HG02884 (cell line): ENCODE measurements around the gene AKAP17A.
"Not testable (repeated sequence)": the region's sequence is repeated elsewhere in the genome, so short reads cannot be mapped to it uniquely, and the experiment has no call there.

Source experiments
- ATAC-seq: cut with Tn5 transposase; IDR thresholded peaks from one replicate; pipeline ENCODE4 v1.9.1; 2021; ENCODE audit warnings: mild to moderate bottlenecking, moderate library complexity; ENCODE audit not compliant: unreplicated experiment

The AKAP17A gene

DNA sequence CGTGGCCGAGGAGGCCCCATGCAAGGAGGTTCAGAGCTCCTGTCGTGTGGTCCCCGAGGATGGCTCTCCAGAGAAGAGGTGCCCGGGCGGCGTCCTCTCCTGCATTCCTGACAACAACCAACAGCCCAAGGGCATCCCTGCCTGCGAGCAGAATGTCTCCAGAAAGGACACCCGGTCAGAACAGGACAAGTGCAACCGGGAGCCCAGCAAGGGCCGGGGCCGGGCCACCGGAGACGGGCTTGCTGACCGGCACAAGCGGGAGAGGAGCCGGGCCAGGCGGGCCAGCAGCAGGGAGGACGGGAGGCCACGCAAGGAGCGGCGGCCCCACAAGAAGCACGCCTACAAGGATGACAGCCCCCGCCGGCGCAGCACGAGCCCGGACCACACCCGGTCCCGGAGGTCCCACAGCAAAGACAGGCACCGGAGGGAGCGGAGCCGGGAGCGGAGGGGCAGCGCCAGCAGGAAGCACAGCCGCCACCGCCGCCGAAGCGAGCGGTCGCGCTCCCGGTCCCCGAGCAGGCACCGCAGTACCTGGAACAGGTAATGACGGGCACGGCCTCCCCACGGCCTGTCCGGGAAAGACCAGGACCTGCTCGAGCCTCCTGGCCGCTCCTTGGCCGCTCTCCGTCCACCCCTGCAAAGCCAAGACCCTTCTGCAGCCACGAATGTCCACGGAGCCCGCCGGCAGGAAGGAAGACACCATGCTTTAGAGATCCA lies 9.8 kb downstream of the AKAP17A start:
- ATAC-seq = no peak

DNA sequence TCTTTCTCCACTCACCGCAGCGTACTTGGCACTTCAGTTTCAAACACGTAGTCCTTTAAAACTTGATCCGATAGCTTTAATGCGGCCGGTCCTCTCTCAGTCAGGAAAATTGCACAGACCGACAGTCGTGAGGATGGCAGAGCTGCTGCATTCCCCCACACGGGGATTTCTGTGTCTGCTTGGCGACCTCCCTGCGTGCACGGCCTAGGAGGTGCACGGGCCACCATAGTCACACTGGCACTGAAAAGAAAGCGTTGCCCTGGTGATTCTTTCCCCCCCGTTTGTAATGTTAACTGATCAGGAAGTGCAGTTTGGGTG lies 10.3 kb downstream of the AKAP17A start:
- no peak for ATAC-seq

DNA sequence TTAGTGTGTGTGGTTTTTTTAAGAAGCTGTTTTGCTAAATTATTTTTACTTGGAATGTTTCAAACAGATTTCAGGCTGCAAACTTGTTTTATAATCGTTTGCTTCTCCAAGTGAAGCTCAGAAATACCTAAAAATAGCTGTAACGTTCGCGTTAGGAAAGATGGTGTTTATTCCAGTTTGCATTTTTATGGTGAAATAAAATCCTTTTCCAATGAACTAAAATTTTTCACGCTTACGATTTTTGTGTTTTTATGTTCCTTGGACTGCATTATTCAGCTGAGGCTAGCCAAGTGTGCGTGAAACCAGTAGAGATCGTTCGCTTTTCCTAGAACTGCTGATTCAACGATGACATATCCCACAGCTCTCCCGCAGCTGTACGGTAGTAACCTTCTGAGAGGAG lies 10.9 kb downstream of the AKAP17A start:
- no peak for ATAC-seq

DNA sequence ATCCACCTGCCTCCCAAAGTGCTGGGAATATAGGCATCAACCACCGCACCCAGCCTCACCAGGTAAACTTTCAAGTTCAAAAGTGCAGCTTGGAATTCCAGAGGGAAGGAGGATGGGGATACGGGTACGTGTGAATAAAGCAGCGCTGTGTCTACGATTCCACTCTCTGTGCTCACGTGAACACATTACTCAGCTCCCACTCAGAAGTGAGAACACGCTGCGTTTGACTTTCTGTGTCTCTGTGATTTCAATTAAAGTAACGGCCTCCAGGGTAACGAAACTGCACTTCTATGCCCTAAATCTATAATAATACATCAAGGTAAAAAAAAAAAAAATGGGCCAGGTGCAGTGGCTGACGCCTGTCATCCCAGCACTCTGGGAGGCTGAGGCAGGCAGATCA lies 15.1 kb downstream of the AKAP17A start:
- ATAC-seq = no peak

DNA sequence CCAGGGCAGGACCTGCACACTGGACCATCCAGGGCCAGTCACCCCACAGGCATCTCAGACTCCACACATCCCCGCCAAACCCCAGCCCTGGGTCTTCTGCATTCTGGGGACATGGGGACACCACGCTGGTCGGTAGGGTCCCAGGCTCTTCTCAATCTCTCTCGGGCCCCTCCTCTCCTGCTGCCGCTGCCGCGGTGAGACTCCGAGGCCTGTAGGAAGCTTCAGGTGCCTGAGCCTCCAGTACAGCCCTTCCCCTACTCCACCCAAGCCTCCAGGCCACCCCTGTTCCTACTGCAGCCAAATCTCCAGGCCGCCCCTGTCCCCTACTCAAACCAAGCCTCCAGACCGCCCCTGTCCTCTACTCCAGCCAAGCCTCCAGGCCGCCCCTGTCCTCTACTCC lies 17.9 kb downstream of the AKAP17A start:
- no peak for ATAC-seq

DNA sequence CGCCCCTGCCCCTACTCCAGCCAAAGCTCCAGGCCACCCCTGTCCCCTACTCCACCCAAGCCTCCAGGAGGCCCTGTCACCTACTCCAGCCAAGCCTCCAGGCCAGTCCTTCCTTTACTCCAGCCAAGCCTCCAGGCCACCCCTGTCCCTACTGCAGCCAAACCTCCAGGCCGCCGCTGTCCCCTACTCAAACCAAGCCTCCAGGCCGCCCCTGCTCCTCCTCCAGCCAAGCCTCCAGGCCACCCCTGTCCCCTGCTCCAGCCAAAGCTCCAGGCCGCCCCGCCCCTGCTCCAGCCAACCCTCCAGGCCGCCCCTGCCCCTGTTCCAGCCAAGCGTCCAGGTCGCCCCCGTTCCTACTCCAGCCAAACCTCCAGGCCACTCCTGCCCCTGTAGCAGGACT lies 18.4 kb downstream of the AKAP17A start:
- ATAC-seq = no peak

DNA sequence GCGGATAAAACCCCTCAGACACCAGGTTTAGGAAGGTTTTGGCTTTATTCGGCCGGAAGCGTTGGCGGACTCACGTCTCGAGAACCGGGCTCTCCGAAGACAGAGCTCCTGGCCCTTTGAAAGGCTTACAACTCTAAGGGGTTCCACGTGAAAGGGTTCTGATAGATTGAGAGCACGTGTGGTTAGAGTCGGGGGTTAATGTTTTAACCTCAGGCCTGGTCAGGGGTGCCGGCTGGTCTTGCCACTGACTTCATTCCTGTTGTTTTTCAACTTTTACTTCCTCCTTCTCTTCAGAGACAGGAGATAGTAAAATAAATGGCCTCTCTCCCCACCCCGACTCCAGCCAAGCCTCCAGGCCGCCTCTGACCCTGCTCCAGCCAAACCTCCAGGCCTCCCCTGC lies 18.8 kb downstream of the AKAP17A start:
- ATAC-seq = no peak

DNA sequence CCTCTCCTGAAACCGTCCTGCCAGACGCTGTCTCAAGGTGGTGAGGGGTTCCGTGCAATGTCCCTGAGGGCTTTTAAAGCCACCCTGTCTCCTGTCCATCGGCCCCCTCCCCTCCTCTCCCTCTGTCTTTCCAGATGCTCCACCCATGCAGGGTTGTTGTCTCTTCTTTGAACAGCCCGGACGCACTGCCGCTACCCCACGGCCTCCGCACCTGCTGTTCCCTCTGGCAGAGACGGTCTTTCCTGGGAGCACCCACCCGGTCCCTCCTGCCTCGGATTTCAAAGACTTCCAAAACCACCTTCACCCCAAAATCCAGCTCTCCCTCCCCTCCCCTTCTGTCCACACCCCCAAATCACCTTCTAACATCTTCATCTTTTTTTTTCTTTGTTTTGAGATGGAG lies 19.3 kb downstream of the AKAP17A start:
- no peak for ATAC-seq

DNA sequence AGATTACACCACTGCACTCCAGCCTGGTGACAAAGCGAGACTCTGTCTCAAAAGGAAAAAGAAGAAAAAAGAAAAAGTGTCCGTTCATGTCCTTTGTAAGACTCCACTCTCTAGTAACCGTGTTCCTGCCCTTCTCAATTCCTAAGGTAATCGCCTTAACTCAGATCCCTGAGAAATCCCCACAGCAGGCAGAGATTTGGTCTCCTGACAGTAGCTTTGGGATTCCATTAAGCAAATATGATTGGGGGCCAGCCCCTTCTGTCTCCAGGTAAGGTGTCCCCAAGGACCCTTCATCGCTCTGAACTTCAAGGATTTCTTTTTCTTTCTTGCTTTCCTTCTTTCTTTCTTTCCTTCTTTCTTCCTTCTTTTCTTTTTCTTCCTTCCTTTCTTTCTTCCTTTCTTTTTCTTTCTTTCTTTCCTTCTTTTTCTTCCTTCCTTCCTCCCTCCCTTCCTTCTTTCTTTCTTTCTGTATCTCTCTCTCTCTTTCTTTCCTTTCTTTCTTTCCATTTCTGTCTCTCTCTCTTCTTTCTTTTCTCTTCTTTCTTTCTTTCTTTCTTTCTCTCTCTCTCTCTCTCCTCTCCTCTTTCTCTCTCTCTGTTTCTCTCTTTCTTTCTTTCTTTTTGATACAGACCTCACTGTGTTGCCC lies 21.4 kb downstream of the AKAP17A start:
- ATAC-seq = no peak

DNA sequence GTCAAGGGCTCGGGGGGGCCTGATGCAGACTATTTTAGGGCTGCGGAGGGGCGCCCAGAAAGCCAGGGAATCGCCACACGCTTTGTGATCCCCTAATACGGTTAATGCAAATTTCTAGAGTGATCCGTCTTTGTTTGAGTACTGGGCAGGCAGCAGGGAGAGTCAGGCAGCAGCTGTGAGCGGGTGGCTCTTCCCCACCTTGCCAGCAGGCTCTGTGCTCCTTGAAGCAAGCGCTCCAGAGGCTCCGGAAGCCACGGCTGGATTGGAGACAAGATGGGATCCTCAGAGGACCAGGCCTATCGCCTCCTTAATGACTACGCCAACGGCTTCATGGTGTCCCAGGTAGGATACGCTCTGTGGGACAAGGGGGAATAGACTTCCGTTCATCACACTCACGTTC lies 23.5 kb downstream of the AKAP17A start, which contains the start of gene ASMT:
TSS of gene ASMT (plus strand) at position 133 of the 400 bp plus-strand sequence. CDS start at position 274, 141 bp downstream.
- no peak for ATAC-seq

DNA sequence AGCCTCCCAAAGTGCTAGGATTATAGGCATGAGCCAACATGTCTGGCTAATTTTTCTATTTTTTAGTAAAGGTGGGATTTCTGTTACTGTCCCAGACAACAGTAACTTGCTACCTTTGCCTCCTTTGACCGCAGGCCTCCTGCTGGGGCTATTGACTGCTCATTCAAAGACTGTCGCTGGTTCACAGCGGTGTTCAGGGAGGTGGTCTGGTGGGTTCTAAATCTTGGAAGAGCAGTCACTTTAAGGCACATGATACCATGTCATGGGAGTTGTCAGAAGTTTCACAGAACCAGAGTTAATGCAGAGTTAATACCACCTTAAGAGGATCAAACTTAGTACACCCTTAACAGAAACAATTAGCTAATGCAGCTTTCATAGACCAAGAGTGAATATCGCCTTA lies 27.3 kb downstream of the AKAP17A start:
- no peak for ATAC-seq

DNA sequence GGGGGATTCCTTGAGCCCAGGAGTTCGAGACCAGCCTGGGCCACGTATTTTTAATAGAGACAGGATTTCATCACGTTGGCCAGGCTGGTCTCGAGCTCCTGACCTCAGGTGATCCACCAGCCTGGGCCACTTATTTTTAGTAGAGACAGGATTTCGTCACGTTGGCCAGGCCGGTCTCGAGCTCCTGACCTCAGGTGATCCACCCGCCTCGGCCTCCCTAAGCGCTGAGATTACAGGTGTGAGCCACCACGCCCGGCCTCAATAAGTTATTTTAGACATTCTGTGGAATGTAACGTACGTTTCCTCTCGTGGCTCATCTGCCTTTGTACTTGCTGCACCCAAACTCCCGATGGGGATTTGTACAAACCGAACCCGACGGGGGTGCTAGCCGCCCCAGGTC lies 32.3 kb downstream of the AKAP17A start:
- no peak for ATAC-seq

DNA sequence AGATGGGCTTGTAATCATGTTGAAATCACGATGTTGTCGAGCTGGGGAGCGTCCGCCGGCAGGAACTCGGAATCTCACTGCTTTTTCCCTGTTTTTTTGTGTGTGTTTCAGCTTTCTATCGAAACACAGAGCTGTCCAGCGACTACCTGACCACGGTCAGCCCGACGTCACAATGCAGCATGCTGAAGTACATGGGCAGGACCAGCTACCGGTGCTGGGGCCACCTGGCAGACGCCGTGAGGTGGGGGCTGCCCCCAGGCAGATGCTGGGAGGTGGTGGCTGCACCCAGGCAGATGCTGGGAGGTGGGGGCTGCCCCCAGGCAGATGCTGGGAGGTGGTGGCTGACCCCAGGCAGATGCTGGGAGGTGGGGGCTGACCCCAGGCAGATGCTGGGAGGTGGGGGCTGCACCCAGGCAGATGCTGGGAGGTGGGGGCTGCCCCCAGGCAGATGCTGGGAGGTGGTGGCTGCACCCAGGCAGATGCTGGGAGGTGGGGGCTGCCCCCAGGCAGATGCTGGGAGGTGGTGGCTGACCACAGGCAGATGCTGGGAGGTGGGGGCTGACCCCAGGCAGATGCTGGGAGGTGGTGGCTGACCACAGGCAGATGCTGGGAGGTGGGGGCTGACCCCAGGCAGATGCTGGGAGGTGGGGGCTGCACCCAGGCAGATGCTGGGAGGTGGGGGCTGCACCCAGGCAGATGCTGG lies 32.9 kb downstream of the AKAP17A start:
- not testable (repeated sequence) for ATAC-seq

DNA sequence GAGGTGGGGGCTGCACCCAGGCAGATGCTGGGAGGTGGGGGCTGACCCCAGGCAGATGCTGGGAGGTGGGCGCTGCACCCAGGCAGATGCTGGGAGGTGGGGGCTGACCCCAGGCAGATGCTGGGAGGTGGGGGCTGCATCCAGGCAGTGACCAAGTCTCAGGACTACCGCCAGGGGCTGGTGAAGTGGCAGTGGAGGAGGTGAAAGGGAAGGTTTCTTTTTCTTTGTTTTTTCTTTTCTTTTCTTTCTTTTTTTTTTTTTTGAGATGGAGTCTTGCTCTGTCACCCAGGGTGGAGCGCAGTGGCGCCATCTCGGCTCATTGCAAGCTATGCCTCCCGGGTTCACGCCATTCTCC lies 33.4 kb downstream of the AKAP17A start:
- not testable (repeated sequence) for ATAC-seq

DNA sequence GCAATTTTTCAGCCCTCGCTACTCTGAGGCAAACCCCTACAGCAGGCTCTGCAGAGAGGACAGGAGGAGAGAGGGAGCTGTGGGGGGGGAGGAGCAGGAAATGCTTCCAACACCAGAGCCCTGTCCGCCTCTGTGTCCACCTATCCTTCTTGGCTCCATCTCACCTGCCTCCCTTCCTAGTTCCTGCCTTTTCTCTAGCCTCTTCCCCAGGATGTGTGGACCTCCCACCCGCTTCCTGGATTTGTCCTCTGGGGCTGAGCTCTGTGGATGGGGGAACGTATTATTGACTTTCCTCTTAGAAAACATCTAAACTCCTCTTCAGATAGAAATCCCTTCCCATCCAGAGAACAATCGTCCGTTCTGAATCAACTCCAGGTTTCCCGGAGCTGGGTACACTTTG lies 37.8 kb downstream of the AKAP17A start:
- no peak for ATAC-seq

DNA sequence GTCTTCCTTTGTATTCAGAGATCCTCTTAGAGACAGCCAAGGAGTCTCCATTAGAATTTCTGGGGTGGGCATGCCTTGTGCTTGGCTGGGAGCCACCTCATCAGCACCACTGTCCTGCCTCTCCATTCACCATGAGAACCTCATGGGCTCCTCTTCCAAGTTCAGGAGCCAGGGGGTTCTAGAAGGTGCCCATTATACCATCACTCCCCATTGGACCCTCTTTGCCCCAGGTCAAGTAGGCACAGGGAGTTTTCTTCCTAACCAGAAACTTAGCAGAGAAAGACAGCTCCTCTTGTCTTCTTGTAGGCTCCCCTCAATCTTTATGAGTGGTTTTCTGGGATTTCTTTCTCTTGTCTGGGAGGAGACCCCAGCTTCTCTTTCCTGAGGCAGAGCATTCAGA lies 54.6 kb downstream of the AKAP17A start:
- ATAC-seq = no peak

DNA sequence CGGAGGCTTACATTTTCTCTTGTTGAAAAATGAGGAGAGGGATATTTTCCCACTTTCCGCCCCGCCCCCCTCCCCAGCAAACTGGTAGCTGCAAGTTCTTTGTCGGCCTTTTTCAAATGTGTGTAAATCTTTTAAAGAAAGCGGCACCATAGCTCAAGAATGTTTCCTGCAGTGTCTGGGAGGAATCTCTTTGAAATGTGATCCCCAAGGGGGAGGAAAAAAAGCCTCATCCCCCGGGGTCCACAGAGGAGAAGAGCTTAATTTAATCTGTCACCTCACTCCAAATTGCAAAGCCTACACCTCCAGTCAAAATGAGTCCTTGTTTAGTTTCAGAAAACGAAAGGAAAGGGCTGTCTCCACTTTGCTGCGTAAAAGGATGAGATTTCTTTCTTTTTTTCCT lies 58.2 kb downstream of the AKAP17A start:
- ATAC-seq = no peak
